ENCODE results near the gene GRIA3.
"Not testable (repeated sequence)": the region's sequence is repeated elsewhere in the genome, so short reads cannot be mapped to it uniquely, and the experiment has no call there.

The GRIA3 gene

GRCh38 chrX:123358457-123358856 lies 174.4 kb downstream of the GRIA3 start:
- DNase-seq, result no peak

- no peak for DNase-seq
Observed at GRCh38 chrX:123361371-123361770, 177.3 kb downstream of the GRIA3 start.

DNA sequence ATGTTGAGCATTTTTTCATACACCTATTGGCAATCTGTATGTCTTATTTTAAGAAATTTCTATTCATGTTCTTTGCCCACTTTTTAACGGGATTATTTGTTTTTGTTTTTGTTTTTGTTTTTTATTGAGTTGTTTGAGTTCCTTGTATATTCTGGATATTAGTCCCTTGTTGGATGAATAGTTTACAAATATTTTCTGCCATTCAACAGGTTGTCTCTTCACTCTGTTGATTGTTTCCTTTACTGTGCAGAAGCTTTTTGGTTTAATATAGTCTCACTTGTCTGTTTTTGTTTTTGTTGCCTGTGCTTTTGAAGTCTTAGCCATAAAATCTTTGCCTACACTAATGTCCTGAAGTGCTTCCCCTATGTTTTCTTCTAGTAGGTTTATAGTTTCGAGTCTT lies 202.1 kb downstream of the GRIA3 start:
- DNase-seq, result not testable (repeated sequence)

GRCh38 chrX:123392921-123393320 lies 208.8 kb downstream of the GRIA3 start:
- DNase-seq, result no peak

GRCh38 chrX:123399709-123400108 lies 215.6 kb downstream of the GRIA3 start:
- no peak for DNase-seq

DNA sequence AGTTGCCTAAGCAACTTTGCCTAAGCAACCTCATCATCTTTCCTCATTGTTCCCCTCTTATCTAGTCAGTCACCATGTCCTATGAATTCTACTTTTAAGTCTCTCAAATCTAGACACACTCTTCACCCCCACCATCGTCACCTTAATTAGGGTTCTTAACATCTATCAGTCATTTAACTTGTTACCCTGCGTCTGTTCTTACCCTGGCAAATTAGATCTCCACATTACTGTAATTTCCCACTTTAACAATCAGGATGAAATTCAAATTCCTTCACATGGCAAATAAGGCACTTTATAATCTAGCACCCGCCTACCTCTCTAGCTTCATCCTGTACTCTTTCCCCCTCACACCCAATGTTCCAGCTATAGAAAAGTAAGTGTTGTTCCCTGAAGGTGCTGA lies 221.2 kb downstream of the GRIA3 start:
- DNase-seq, result no peak

GRCh38 chrX:123408821-123409737 lies 225.0 kb downstream of the GRIA3 start:
- DNase-seq, result no peak

GRCh38 chrX:123422875-123423274 lies 238.8 kb downstream of the GRIA3 start:
- DNase-seq, result peak; percentile 1

DNA sequence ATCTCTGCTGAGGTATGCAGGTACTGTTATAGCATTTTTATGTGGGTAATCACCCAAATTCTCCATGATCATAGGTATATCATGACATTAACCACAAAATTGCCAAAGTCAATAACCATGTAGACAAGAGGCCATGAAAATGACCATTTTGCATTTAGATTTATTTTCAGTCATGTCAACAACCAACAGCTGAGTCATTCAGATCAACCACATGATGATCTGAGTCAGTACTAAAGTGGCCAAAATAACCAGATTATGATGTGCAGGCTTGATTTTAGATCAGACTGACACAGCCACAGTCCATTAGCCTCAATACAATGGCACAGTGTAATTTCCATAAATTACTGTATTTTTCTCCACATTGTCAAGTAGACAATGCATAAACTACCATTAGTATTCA lies 240.5 kb downstream of the GRIA3 start:
- no peak for DNase-seq

DNA sequence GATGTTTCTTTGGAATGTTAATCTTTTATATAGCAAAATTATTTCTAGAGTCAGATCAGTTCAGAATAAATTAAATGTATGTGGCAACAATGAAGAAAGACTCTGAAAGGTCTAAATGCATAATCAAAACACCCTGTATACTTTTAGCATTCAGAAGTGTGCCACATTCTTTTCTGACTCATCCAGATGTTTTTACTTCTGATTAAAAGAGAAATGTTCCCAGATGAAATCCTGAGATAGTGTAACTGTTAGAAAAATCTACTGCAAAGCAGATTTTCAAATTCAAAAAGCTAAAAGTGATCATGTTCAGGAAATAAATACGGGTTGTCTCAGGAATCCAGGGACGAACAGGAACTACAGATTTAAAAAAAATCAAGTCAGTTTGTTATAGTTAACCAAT lies 241.4 kb downstream of the GRIA3 start:
- no peak for DNase-seq

- no peak for DNase-seq
Observed at GRCh38 chrX:123425904-123426303, 241.8 kb downstream of the GRIA3 start.

DNA sequence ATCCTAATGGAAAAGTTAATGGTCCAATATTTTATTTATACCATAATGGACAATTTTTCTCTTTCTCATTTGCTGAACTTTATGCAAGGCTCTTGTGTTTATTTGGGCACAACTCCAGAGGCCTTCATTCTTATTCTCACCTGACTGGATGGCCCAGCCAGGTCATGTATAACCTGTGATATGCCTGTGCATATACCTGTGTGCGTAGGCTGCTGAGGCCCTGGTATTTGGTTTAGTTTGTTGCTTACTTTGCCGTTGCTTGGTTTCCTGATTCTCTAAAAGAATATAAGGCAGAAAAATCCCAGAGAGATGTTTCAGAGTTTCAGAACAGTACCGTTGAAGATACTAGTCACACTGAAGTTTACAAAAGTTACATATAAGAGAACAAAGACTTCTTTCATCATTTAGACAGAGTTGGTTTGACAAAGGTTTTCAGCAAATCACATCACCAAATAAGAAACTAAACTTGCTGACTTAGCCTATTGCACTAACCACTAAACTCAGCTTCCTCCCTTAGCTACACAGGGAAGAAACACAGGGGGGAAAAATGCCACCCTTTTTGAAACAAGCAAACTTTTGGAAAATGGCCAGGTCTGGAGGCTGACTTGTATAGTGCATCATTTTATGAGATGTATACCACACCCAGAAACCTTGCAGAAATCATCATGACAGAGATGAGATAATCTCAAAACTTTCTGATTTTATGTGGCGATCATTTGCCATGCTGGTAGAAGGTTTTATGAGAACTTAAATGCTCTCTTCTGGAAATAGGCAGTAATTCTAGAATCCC lies 248.5 kb downstream of the GRIA3 start:
- no peak for DNase-seq

DNA sequence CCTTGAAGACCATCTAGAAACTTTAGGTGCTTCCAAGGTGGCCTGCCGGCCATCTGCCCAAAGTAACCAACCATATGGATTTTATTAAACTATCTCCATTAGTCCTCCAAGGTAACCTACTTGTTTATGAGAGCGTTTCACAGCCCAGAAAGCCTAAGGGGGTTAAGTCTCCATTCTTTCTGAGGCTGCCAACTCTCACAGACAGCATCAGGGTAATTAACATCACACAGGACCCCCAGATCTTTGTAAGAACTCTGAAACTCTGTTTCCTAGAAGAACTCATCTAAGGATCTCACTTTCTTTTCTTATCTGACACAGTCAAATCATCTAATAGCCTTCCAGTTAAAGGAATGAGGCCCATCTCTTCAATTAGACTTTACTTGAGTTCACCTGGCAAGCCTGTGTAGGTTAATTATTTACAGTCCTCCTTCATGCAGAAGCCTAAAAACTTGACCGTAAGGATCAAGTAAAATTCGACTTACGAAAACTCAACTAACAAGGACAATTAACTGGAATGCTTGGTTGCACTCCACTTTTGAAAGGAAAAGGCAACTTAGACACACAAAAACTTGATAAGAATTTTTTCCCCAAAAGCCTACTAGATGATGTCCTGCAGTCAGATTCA lies 252.5 kb downstream of the GRIA3 start:
- no peak for DNase-seq

DNA sequence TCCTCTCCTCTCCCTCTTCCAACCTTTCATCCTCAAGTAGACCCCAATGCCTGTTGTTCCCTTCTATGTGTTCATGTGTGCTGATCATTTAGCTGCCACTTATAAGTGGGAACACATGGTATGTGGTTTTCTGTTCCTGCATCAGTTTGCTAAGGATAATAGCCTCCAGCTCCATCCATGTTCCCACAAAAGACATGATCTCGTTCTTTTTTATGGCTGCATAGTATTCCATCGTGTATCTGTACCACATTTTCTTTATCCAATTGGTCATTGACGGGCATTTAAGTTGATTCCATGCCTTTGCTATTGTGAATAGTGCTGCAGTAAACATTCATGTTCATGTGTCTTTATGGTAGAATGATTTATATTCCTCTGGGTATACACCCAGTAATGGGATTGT lies 255.8 kb downstream of the GRIA3 start:
- DNase-seq, result not testable (repeated sequence)

DNA sequence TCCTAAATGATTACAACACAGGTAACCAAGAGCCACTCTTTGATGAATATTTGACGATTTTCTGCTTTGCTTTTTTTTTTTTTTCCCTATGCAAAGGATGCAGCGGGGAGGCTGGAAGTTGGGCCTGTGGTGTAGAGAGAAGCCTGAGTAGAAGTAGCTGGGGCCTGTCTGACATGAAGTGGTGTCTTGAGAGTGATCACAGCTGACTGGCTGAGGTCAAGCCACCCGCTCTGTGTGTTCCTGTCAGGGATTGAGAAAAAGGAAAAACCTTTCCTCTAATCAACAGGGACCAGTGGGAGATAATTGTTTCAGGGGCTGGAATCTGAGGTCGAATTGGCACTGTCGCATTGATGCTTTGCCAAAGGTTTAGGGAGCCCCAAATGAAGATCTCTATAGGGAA lies 258.7 kb downstream of the GRIA3 start:
- DNase-seq, result no peak

DNA sequence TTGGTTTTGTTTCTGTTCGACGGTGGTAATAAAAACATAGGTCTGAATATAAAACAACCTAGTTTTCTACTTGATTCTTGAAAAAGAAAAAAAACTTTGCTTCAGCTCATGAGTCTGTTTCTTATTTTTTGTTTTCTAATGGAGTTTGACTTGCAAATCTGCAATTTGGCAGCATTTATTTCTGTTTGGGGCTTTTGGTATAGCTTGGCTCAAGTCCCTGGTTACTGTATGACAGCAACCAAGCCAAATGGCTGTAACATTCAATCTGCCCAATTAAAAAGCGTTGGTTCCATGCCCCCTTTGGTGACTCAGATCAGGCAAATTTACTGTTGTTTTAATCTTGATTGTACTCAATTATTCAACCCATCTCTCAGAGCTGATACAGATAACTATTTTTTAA lies 263.4 kb downstream of the GRIA3 start:
- no peak for DNase-seq

- DNase-seq, result no peak
Observed at GRCh38 chrX:123449335-123449734, 265.3 kb downstream of the GRIA3 start.

DNA sequence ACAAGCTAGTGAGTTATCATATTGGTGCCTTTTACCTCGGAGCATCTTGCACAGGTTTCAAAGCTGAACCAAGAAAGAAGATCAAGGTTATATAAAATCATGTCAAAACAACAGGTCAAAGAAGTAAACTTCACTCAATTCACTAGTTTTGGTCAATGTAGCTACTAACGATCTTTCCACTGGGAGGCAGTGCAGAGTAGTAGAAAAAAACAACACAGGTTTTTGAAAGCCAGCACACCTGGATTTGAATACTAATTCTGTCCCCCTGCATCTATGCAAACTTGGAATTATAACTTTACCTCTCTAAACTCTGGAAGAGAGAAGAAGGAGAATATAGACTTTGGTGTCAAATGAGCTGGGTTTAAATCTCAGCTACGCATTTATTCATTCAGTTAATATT lies 266.1 kb downstream of the GRIA3 start:
- no peak for DNase-seq

DNA sequence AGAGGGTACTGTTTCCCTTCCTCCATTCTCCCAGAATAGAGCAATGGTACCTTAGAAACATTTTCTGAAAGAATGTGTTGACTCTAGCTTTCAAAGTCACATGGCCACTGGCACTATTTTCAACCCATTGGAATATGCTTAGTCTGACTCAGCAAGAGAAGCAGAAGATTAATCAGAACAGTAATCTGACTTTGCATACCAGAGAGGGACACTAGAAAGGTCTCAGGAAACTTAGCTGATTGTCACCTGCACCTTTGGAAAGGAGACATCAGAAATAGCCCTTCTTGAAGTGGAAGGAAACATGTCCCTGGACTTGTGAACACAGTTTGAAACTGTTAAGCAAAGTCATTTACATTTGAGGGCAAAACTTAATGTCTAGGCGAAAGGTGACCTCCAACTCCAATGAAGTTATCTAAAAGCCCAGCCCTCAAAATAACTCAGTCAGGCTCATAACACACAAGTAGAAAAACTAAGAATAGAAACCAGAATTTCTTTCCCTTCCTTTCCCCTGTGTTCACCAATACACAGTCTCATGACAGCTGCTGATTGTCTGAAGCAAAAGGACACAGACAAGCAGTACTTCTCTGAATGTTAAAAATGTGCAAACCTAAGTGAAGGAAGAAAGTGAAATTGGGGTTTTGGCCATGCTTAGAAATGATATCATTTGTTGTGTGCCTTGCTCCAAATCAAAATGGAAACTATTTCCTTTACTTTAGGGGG lies 270.8 kb downstream of the GRIA3 start:
- DNase-seq, result no peak

DNA sequence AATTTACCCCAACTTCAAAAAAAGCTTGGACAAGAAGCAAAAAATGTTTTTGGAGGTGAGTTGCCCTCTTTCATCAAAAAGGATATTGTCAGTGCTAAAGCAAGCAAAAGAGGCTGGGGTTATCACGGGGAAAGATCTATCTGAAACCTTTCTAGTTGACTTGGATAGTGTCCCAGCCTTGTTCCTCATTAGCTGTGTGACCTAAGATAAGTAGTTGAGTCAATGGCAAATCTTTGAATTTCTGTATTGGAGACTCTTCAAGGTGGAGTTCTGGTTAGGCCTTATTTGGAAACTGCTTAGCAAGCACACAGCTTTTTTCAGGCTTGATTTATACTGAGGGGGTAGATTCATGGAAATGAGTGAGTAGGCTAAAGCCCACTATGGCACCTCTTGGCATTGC lies 271.6 kb downstream of the GRIA3 start:
- no peak for DNase-seq

DNA sequence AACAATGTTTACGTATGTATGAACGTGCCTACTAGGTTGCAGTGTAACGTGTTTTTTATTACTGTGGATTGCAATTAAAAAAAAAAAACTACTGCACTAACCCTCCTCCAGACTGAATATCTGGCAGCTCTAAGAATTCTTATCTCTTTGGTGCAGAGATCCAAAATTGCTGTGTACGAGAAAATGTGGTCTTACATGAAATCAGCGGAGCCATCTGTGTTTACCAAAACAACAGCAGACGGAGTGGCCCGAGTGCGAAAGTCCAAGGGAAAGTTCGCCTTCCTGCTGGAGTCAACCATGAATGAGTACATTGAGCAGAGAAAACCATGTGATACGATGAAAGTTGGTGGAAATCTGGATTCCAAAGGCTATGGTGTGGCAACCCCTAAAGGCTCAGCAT lies 280.6 kb downstream of the GRIA3 start:
- DNase-seq, result no peak

- no peak for DNase-seq
Observed at GRCh38 chrX:123468481-123468880, 284.4 kb downstream of the GRIA3 start.

All from activated CD4-positive, alpha-beta T cell treated with anti-CD3 and anti-CD28 coated beads for 48 hours (primary cell).